SU-DHL-6 (cell line): ENCODE data around the gene MGAT2.

Experiments
- EZH2phosphoT487 ChIP-seq: fragments of 200-600 bp; sonication (generic), shearing (Covaris generic); conservative IDR thresholded peaks from 2 replicates; pipeline ENCODE4 v1.6.1; 2018; ENCODE audit warnings: mild to moderate bottlenecking, antibody characterized with exemption, low read length, moderate library complexity, mixed read lengths
- TF ChIP-seq, protein P1 (sequence below): fragments of 200-600 bp; sonication (generic); IDR thresholded peaks from one replicate; pipeline ENCODE4 v1.5.1; 2017; ENCODE audit warnings: antibody characterized with exemption, mild to moderate bottlenecking, low read length, moderate library complexity; ENCODE audit not compliant: insufficient read depth, poor library complexity, severe bottlenecking

GRCh38 chr14:49621114-49621881, 699 bp downstream of the MGAT2 start:
- TF ChIP-seq, protein P1, sequence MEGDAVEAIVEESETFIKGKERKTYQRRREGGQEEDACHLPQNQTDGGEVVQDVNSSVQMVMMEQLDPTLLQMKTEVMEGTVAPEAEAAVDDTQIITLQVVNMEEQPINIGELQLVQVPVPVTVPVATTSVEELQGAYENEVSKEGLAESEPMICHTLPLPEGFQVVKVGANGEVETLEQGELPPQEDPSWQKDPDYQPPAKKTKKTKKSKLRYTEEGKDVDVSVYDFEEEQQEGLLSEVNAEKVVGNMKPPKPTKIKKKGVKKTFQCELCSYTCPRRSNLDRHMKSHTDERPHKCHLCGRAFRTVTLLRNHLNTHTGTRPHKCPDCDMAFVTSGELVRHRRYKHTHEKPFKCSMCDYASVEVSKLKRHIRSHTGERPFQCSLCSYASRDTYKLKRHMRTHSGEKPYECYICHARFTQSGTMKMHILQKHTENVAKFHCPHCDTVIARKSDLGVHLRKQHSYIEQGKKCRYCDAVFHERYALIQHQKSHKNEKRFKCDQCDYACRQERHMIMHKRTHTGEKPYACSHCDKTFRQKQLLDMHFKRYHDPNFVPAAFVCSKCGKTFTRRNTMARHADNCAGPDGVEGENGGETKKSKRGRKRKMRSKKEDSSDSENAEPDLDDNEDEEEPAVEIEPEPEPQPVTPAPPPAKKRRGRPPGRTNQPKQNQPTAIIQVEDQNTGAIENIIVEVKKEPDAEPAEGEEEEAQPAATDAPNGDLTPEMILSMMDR, result no peak
- TF ChIP-seq EZH2phosphoT487, result no peak
